NCI-H2107 treated with DMSO at 0.1 percent for 48 hours (cell line): ENCODE measurements around the gene KLHL30.

ENCODE experiments used
- DNase-seq: peaks from one replicate; lab custom pipeline; 2025; ENCODE audit not compliant: unreplicated experiment; lab: John Stamatoyannopoulos, UW

Gene KLHL30, protein sequence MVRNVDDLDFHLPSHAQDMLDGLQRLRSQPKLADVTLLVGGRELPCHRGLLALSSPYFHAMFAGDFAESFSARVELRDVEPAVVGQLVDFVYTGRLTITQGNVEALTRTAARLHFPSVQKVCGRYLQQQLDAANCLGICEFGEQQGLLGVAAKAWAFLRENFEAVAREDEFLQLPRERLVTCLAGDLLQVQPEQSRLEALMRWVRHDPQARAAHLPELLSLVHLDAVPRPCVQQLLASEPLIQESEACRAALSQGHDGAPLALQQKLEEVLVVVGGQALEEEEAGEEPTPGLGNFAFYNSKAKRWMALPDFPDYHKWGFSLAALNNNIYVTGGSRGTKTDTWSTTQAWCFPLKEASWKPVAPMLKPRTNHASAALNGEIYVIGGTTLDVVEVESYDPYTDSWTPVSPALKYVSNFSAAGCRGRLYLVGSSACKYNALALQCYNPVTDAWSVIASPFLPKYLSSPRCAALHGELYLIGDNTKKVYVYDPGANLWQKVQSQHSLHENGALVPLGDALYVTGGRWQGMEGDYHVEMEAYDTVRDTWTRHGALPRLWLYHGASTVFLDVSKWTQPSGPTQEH

DNA sequence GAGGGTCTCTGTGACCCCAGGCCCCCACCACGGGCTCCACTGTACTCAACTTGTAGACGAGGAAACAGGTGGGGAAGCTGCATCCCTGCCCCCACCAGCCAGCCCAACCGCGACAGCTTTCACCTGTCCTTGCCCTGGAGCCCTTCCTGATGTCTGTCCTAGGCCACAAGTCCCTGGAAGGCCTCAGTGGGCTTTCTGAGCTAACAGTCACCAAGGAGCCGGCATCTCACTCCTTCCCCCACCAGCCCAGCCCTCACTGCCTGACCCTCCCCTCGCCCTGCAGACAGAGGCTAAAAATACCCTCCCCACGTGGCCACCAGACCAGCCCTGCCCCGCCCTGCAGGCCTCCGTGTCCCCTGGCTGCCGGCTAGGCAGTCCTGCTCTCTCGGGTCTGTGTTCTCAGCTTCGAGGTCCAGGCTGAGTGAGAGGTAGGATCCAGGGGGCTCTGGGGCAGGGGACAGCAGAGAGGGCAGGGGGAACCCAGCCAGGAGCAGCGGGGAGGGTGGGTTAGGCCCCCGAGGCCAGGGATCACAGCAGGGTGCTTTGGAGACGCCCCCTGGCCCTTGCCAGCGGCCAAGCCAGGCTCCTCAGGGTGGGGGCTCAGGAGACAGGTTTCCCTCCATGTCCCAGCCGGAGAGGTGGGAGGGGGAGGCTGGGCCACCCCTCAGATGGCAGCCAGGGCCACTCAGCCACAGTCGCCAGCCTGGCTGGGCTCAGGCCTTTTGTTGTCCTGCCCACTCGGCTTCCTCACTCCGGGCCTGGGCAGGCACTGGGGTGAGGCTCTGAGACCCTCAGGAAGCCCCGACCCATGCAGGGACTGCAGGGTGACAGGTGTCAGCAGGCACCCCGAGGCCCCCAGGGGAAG is at the start of gene KLHL30:
Gene KLHL30 (plus strand): TSS at position 338 of the 865 bp plus-strand sequence. CDS start 2,087 bp downstream, outside the sequence.
- DNase-seq: no peak

- DNase-seq: no peak
Observed at GRCh38 chr2:238090887-238091286, 47.6 kb upstream of the KLHL30 start.

- DNase-seq: no peak
Observed at GRCh38 chr2:238091436-238092060, 46.9 kb upstream of the KLHL30 start.

- no peak for DNase-seq
Observed at GRCh38 chr2:238092486-238093035, 45.9 kb upstream of the KLHL30 start.

- DNase-seq: no peak
Observed at GRCh38 chr2:238093181-238094140, 45.0 kb upstream of the KLHL30 start.

DNA sequence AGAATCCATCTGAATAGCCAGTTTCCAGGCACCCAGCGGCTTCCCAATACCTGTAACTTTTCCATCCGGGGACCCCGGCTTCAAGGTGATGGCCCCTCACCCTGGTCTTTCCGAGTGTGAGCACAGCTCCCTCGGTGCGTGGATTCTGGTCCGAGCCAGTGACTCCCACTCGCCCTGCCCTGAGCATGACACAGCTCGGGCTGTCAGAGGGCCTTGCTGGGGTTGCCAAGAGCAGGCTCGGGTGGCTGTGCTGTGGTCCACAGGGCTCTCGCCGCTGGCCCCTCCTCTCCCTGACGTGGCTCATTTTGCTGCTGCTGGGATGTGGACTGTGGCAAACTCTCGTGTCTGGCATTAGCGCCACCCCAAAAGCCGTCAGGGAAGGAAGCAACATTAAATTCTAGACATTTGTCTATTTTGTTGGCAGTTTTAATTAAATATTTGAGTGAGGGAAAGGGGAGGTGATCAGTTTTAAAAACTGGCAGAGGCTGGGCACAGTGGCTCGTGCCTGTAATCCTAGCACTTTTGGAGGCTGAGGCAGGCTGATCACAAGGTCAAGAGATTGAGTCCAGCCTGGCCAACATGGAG is 43.9 kb upstream of the KLHL30 start:
- no peak for DNase-seq

- no peak for DNase-seq
Observed at GRCh38 chr2:238095143-238095542, 43.3 kb upstream of the KLHL30 start.

DNA sequence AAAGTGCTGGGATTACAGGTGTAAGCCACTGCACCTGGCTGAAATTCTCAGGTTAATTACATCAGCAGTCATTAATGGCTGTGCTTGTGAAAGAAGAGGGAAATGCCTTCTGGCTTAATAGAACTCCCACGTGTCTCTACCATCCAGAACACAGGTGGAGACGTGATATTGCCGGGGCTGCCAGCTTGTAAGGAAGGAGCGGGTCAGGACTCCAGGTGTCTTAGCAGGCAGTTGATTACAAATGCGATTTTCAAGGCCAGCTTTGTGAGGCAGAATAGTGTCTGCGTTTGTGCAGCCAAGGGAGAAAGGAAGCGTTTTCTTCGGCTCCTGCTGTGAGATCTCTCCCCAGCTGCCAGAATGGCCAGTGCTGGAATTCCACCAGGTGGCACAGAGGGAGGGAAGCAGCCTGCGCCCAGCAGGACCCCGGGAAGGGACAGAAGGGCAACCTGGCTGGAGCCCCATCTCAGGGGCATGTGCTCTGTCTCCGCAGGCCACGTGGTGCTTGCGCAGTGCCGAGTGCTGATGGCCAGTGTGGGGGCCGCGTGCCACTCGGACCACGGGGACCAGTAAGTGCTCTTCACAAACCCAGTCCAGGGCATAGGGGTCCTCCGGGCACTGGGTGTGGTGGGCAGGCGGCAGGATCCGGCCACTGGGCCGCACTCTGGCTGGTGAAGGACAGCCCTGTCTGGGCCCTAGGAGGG is 42.0 kb upstream of the KLHL30 start:
- DNase-seq: peak; percentile 35

DNA sequence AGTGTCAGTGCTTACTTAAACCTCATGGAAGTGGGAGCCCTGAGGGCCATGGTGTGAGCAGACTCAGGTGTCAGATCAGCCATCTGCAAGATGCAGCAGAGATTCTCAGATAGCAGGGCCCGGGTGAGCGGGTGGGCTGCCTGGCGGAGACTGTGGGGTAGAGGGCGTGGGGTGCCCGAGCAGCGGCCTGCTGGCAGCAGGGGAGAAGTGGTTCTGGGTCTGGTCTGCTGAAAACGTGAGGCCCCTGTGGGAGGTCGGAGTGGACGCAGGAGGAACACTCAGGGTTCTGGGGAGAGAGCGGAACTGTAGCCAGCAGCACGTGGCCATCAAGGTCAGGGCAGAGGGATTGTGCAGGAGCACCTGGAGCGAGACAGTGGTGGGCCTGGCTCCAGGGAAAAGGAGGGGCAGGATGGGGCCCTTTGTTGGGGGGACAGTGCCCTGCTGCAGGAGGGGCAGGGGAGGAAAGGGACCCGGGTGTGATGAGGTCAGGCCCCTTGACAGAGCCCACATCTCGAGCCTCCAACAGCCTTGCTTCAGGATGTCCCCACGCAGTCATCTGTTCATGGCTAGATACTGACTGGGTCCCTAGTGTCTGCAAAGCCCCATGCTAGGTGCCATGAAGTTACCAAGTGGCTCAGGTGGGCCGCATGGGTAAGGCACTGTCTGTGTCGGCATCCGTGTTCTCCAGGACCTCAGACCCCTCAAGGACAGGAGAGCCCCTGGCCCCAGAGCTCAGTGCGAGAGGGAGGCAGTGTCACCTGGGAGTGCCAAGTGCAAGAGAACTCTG is 41.1 kb upstream of the KLHL30 start:
- no peak for DNase-seq

DNA sequence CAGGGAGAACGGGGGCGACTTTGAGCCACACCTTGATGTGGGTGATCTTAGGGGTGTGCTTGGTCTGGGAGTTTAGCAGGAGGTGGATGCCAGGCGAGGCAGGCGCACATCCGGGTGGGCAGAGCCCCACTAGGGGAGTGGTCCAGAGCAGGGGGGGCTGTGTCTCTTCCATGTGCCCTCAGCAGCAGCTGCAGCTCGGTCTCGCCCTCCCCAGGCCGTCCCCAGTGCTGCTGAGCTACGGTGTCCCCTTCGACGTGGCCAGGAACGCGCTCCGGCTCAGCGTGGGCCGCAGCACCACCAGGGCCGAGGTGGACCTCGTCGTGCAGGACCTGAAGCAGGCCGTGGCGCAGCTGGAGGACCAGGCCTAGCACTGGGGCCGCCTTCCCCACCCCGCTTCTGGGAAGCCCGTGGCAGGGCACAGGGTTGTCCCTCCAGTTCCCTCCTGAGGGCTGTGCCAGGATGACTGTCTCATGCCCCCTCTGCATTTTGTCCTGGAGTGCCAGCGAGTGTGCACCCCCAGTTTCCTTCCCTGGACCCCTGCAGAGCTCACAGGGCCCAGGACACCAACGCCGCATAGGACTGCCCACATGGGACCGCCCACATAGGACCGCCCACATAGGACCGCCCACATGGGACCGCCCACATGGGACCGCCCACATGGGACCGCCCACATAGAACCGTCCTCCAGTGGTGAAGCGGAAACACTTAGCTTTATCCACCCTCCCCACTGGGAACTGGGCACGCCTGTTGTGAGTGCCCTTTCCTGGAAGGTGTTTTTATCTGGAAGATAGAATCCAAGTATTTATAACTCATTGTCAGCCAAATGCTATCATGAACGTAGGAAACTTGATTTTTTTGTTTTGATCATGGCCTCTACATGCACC is 40.2 kb upstream of the KLHL30 start:
- DNase-seq: no peak

DNA sequence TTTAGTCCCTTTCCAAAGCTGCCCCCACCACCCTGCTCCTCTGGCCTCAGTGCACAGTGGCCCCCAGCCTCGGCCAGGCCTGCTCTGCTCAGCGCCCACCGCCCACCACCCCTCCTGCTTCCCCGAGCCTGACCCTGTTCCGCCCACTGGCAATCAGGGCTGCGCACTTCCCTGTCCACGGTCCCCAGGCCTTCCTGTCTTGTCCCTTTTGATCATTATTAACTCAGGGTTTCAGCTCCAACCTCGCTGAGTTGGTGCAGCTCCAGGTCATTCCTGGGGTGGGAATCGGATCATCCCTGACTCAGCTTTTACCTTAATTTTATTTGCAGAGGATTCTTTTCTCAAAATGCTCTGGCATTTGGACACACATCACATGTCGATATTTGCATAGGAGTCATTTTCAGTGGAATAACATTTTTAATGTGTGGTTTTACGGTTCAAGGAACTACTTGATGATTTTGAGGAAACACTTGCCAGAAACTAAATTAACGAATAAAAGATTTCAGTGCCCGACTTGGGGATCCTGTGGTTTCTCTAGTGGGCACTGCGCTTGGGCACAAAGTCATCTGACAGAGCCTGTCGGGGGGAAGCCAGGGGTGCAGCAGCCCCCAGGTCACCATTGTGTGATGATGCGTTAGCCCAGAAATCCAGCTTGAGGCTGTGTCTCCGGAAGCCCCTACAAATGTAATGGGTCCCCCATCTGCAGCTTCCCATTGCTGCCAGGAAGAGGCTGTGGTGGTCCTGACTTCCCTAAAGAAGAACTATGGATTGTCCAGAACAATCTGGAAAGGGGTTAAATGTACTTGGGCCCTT is 39.4 kb upstream of the KLHL30 start:
- no peak for DNase-seq

DNA sequence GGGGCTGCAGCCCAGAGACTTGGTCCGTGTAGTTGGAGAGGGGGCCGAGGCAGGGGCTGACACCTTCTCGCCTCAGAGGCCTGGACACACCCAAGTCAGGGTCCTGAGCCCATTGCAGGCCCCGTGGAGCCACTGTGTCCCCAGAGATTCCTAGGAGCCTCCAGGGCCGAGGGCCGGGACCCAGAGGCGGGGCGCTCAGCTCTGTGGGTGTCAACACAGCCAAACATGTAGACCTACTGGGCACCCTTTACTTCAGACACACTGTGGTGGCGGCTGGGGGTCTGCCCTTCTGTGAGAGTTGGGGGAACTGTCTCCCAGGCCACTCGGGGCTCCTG is 38.8 kb upstream of the KLHL30 start:
- no peak for DNase-seq

- peak; percentile 60 for DNase-seq
Observed at GRCh38 chr2:238100049-238100820, 38.2 kb upstream of the KLHL30 start, which contains the start of gene ESPNL. ESPNL (plus strand) TSS chr2:238100340; CDS start chr2:238100420, 80 bp downstream.

DNA sequence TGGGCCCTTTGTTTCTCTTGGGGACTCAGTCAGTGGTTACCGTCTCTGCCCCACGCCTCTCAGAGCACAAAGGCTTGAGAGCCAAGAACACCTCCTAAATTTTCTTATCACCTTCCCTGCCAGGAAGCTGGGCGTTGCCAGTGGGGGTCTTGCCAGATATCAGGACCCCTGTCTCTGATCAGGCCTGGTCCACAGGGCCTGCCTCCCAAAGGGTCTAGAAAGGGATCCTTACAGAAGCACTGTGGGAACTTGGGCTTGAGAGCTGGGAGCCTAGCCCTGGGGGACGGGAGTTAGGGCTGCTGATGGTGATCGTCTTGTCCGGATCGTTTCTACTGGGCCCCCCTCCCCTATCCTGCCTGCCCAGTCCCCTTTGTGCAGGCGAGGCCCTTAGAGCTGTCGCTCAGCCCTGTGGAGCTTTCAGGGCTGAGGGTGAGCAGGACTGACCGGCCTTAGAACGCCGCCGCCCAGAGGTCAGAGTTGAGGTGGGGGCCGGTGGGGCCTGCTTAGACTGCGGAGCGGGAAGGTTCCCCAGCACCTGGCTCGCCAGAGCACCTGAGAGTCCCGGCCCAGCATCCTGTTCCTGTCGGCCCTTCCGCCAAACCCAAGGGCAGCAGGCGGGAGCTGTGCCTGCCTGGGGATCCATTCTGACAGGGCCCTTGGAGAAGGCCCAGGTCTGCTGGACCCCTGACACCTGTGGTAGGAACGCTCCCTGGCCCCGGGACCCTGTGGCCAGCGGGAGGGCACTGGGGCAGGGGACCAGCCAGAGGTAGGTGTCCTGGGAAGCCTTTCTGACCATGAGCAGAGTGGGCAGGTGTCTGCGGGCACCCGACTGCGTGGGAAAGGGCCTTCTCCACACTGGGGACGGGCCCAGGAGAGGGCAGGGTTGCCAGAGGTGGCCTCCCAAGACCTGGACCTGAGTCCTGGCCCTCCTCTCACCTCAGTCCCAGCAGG is 37.4 kb upstream of the KLHL30 start:
- DNase-seq: no peak
